Body of pancreas (tissue), 4 donors: ENCODE data around the gene ZNF714. TPM values are rescaled to one million over a fixed set of nuclear protein-coding genes. Genes with fewer than 3 reads are reported as not detected.
"Not testable (repeated sequence)": the region's sequence is repeated elsewhere in the genome, so short reads cannot be mapped to it uniquely, and the experiment has no call there.

Experiments used
- ATAC-seq: fragments of 150-250 bp; one replicate; pipeline ENCODE4 v1.9.1; 2016
- DNase-seq, 4 donors: peaks; one replicate each; pipeline ENCODE4 v3.0.0-alpha.2; 2019
- H3K27ac ChIP-seq, 4 donors: fragments of 200-600 bp; sonication (generic); 1 replicate in 3 of 4; 2 replicates in 1 of 4; pipeline versions ENCODE4 v1.5.1 to v1.6.1; 2016 to 2019; ENCODE audit warnings: mild to moderate bottlenecking in 1 of 4, mixed read lengths in 1 of 4, moderate library complexity in 1 of 4
- H3K27me3 ChIP-seq, 2 donors: fragments of 200-600 bp; sonication (generic); one replicate each; pipeline ENCODE4 v1.6.0; 2016; ENCODE audit warnings: mild to moderate bottlenecking in 1 of 2
- H3K36me3 ChIP-seq, 2 donors: fragments of 200-600 bp; sonication (generic); replicated peaks in 1 of 2; 2 replicates each; pipeline ENCODE4 v1.5.1; 2016; ENCODE audit warnings: low read depth in 2 of 2; ENCODE audit not compliant: insufficient read depth in 1 of 2
- H3K4me1 ChIP-seq: fragments of 200-600 bp; sonication (generic); one replicate; pipeline ENCODE4 v1.6.0; 2016
- H3K4me3 ChIP-seq, 2 donors: fragments of 200-600 bp; sonication (generic); 1 replicate in 1 of 2; 2 replicates in 1 of 2; pipeline ENCODE4 v1.5.1; 2016 to 2019
- H3K9me3 ChIP-seq, 3 donors: fragments of 200-600 bp; sonication (generic); 1 replicate in 2 of 3; 2 replicates in 1 of 3; pipeline ENCODE4 v1.5.1; 2016
- CTCF ChIP-seq, 7 experiments: fragments of 450-650 bp in 4 of 7; fragments of 200-600 bp in 3 of 7; sonication (generic) in 3 of 7; IDR thresholded peaks; one replicate each; pipeline ENCODE4 v1.5.1; 2016 to 2019; ENCODE audit warnings: antibody characterized with exemption in 7 of 7
- POLR2A ChIP-seq, 3 donors: fragments of 450-650 bp; IDR thresholded peaks; one replicate each; pipeline ENCODE4 v1.6.1; 2016; ENCODE audit warnings: antibody characterized with exemption in 3 of 3, mild to moderate bottlenecking in 2 of 3
- WGBS, 2 donors: methylation state at CpG; one replicate each; pipeline ENCODE4 v1.1.5; 2017; 5-methylcytosine and 5-hydroxymethylcytosine counted together
- intact Hi-C: fragments of 100-400 bp; cut with DNase I; formaldehyde crosslinking; loops from one replicate; pipeline ENCODE4 v1.15.1; 2023
- total RNA-seq, 2 donors: library from RNA; depleted of rRNA; stranded (reverse); fragments of >200 nt; gene quantifications; one replicate each; pipeline ENCODE4 v1.1.0, GENCODE V29; 2016

Gene ZNF714
- total RNA-seq, 2 donors from 2014 or later: 3.1 to 16.2 TPM

GRCh38 chr19:21135433-21135832, 53.4 kb downstream of the ZNF714 start:
- ATAC-seq (no peak), DNase-seq (no peak)
- H3K27ac ChIP-seq: no peak overlapping the region
- no peaks in the 10 kb centered on the region for H3K4me1 ChIP-seq
- H3K9me3 ChIP-seq: no peaks in the 10 kb centered on the region
- no peak for TF ChIP-seq POLR2A (IDR thresholded peaks at IDR 0.05)
- TF ChIP-seq CTCF (IDR thresholded peaks at IDR 0.05): no peak
- no peaks in the 10 kb centered on the region for H3K36me3 ChIP-seq
- WGBS, 2 donors: 79 to 83% methylated on average over 8 of the region's 8 CpGs
- H3K27me3 ChIP-seq: no peaks in the 10 kb centered on the region
- intact Hi-C loops: no loop called here
- no peak overlapping the region for H3K4me3 ChIP-seq

- TF ChIP-seq POLR2A (IDR thresholded peaks at IDR 0.05) (no peak), CTCF (IDR thresholded peaks at IDR 0.05) (no peak)
- intact Hi-C loops: no loop called here
- no peak overlapping the region for H3K4me3 ChIP-seq
- H3K36me3 ChIP-seq: no peaks in the 10 kb centered on the region
- DNase-seq (no peak), ATAC-seq (no peak)
- peaks cover 8% of the 10 kb centered on the region for H3K4me1 ChIP-seq
- H3K9me3 ChIP-seq: no peaks in the 10 kb centered on the region
- H3K27ac ChIP-seq: no peak overlapping the region
- H3K27me3 ChIP-seq: no peaks in the 10 kb centered on the region
Observed at GRCh38 chr19:21138130-21138529, 56.1 kb downstream of the ZNF714 start.

- ATAC-seq, H3K9me3 ChIP-seq, H3K27ac ChIP-seq, intact Hi-C loops, H3K36me3 ChIP-seq, H3K27me3 ChIP-seq, H3K4me3 ChIP-seq, DNase-seq: not testable (repeated sequence)
- peaks cover 20% of the 10 kb centered on the region for H3K4me1 ChIP-seq
- 73 to 74% methylated on average over 1 of the region's 1 CpG for WGBS, 2 donors
Observed at GRCh38 chr19:21141006-21141405, 59.0 kb downstream of the ZNF714 start.

- peak within 1 kb of the TSS; percentile 65 to 82 for H3K4me3 ChIP-seq
- H3K27me3 ChIP-seq: no peaks in the 10 kb centered on the region
- H3K9me3 ChIP-seq: no peaks in the 10 kb centered on the region
- intact Hi-C loops: no loop called here
- H3K27ac ChIP-seq: peak within 1 kb of the TSS; percentile 56 to 81 (median 79)
- TF ChIP-seq CTCF (IDR thresholded peaks at IDR 0.05) (no peak), POLR2A (IDR thresholded peaks at IDR 0.05) (peak; percentile 44 to 87 (median 87))
- ATAC-seq (peak; percentile 97), DNase-seq (peak; percentile 90 to 92 (median 91))
- 0 to 1% methylated on average over 9 to 30 of the region's 30 CpGs for WGBS, 2 donors
- peaks cover 0 to 3% of the 10 kb centered on the region in 2 donors for H3K36me3 ChIP-seq
- H3K4me1 ChIP-seq: peaks cover 20% of the 10 kb centered on the region
Observed at GRCh38 chr19:21141787-21142464, 59.9 kb downstream of the ZNF714 start, which contains the start of gene ZNF431. Gene ZNF431, plus strand, starts transcription at chr19:21142040. Its CDS starts 144 bp downstream, at chr19:21142184.

- TF ChIP-seq POLR2A (IDR thresholded peaks at IDR 0.05) (no peak), CTCF (IDR thresholded peaks at IDR 0.05) (no peak)
- no peak overlapping the region for H3K27ac ChIP-seq
- WGBS, 2 donors: 79 to 82% methylated on average over 5 of the region's 5 CpGs
- no peak for ATAC-seq
- no peaks in the 10 kb centered on the region for H3K27me3 ChIP-seq
- H3K4me3 ChIP-seq: no peak overlapping the region
- H3K9me3 ChIP-seq: no peaks in the 10 kb centered on the region
- H3K4me1 ChIP-seq: peaks cover 24% of the 10 kb centered on the region
- intact Hi-C loops: no loop called here
- DNase-seq: no peak
- peaks cover 0 to 3% of the 10 kb centered on the region in 2 donors for H3K36me3 ChIP-seq
Observed at GRCh38 chr19:21143428-21143827, 61.4 kb downstream of the ZNF714 start.
